Neural crest cell (in vitro differentiated cells): ENCODE results near the gene NBEAL2. TPM values are rescaled to one million over a fixed set of nuclear protein-coding genes. Genes with fewer than 3 reads are reported as not detected.

Source experiments
- DNase-seq: peaks from one replicate; pipeline ENCODE4 v3.0.0; 2021; ENCODE audit warnings: low read depth, mixed read lengths, low spot score
- H3K27ac Mint-ChIP-seq: one replicate; pipeline ENCODE4 v1.8.0; 2021; ENCODE audit warnings: mild to moderate bottlenecking, mixed read lengths; ENCODE audit not compliant: unreplicated experiment
- H3K27me3 Mint-ChIP-seq: 2 replicates; pipeline ENCODE4 v1.8.0; 2021; ENCODE audit warnings: low read depth, mild to moderate bottlenecking, mixed read lengths
- H3K36me3 Mint-ChIP-seq: 2 replicates; pipeline ENCODE4 v1.8.0; 2021; ENCODE audit warnings: low read depth, mild to moderate bottlenecking, mixed read lengths
- H3K4me1 Mint-ChIP-seq: 2 replicates; pipeline ENCODE4 v1.8.0; 2021; ENCODE audit warnings: mixed read lengths
- H3K4me3 Mint-ChIP-seq: one replicate; pipeline ENCODE4 v1.8.0; 2021; ENCODE audit warnings: mild to moderate bottlenecking, mixed read lengths
- H3K9me3 Mint-ChIP-seq: 2 replicates; pipeline ENCODE4 v1.8.0; 2021; ENCODE audit warnings: mixed read lengths
- total RNA-seq: library from RNA; stranded (reverse); gene quantifications from 2 replicates; pipeline ENCODE4 v1.2.1, GENCODE V29; 2021
- TF ChIP-seq, protein P1 (sequence below): fragments of 200-600 bp; sonication (generic); conservative IDR thresholded peaks from 2 replicates; pipeline ENCODE4 v1.5.0; 2021; ENCODE audit warnings: antibody characterized with exemption, mild to moderate bottlenecking

NBEAL2 gene
- total RNA-seq, 1 donor from 2014 or later, result 25.2 TPM

DNA sequence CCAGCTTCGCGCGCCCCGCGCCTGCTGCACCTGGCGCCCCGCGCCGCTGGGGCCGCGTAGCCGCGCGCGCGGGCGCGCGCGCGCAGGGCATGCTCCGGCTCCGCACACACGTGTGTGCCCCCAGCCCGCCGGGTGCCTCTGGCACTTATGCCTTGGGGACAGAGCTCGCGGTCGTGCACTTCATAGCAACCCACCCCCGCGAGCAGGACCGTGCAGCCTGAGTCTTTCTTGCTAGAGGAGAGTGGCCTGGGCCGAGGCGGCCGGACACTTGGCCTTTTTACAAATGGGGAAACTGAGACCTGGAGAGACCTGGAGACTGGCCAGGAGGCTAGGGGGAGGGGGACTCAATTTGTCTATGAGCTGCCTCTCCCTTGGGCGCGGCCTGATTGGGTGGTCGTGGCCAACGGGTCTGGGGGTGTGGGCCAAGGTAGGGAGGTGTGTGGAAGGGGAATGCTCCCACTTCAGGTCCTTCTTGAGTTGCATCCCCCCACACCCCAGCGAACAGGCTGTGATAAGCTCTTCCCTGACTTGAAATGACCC, 562 bp downstream of the NBEAL2 start:
- Mint-ChIP-seq H3K36me3 (peaks cover 2% of the 10 kb centered on the region), H3K27ac (no peak overlapping the region), H3K4me1 (peaks cover 29% of the 10 kb centered on the region), H3K9me3 (no peaks in the 10 kb centered on the region), H3K27me3 (no peaks in the 10 kb centered on the region), H3K4me3 (peak overlapping the region; percentile 83)
- TF ChIP-seq, protein P1, sequence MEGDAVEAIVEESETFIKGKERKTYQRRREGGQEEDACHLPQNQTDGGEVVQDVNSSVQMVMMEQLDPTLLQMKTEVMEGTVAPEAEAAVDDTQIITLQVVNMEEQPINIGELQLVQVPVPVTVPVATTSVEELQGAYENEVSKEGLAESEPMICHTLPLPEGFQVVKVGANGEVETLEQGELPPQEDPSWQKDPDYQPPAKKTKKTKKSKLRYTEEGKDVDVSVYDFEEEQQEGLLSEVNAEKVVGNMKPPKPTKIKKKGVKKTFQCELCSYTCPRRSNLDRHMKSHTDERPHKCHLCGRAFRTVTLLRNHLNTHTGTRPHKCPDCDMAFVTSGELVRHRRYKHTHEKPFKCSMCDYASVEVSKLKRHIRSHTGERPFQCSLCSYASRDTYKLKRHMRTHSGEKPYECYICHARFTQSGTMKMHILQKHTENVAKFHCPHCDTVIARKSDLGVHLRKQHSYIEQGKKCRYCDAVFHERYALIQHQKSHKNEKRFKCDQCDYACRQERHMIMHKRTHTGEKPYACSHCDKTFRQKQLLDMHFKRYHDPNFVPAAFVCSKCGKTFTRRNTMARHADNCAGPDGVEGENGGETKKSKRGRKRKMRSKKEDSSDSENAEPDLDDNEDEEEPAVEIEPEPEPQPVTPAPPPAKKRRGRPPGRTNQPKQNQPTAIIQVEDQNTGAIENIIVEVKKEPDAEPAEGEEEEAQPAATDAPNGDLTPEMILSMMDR, result no peak
- DNase-seq, result no peak

DNA sequence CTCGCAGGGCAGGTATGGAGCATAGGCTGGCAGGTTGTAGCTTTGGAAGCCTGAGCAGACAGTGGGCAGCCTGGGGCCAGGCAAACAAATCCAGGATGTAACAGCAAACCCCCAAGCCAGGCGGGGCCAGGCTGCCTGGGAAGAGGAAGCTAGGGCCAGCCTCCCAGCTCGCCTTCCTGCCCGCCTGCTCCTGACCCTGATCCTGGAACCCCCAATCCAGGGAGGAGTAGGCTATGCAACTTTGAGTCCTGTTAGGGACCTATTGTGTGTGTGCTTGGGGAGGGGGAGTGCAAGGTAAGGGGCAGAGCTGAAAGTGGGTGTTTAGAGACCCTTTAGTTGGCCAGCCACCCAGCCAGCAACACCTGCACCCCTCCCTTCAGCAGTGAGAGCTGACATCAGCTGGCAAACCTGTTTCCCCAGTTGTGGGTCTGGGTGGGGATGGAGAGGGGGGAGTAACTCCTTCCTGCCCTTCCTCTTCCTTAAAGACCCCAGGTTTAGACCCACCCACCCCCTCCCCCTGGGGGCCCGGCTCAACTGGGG, 2.5 kb downstream of the NBEAL2 start:
- peak overlapping the region; percentile 69 for H3K4me3 Mint-ChIP-seq
- no peak for DNase-seq

DNA sequence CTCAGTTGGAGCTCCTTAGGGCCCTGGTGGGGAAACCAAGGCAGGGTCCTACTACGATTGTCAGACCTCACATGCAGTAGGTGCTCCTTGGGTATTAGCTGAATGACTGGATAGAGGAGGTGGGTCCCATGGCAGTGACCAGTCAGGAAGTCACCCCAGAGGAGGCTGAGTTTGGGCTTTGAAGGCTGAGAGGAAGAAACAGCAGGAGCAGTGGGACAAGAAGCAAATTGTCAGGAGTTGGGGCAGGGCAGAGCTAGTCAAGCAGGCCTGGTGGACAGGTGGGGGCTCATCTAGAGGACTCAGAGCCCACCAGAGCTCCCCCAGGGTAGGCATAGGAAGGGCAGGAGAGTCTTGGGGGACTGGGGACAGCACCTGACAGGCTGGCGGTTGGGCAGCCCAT, 3.1 kb downstream of the NBEAL2 start:
- no peaks in the 10 kb centered on the region for H3K9me3 Mint-ChIP-seq
- H3K36me3 Mint-ChIP-seq, result no peaks in the 10 kb centered on the region
- TF ChIP-seq, protein P1, result no peak
- H3K4me1 Mint-ChIP-seq, result peaks cover 16% of the 10 kb centered on the region
- H3K27me3 Mint-ChIP-seq, result no peaks in the 10 kb centered on the region
- H3K4me3 Mint-ChIP-seq, result no peak overlapping the region
- H3K27ac Mint-ChIP-seq, result no peak overlapping the region
- no peak for DNase-seq

More for the DNA sequence above, 2.5 kb downstream of the NBEAL2 start:
- TF ChIP-seq, protein P1, result no peak
- H3K27ac Mint-ChIP-seq, result no peak overlapping the region
- peaks cover 21% of the 10 kb centered on the region for H3K4me1 Mint-ChIP-seq
- H3K9me3 Mint-ChIP-seq, result no peaks in the 10 kb centered on the region
- H3K27me3 Mint-ChIP-seq, result no peaks in the 10 kb centered on the region
- no peaks in the 10 kb centered on the region for H3K36me3 Mint-ChIP-seq

DNA sequence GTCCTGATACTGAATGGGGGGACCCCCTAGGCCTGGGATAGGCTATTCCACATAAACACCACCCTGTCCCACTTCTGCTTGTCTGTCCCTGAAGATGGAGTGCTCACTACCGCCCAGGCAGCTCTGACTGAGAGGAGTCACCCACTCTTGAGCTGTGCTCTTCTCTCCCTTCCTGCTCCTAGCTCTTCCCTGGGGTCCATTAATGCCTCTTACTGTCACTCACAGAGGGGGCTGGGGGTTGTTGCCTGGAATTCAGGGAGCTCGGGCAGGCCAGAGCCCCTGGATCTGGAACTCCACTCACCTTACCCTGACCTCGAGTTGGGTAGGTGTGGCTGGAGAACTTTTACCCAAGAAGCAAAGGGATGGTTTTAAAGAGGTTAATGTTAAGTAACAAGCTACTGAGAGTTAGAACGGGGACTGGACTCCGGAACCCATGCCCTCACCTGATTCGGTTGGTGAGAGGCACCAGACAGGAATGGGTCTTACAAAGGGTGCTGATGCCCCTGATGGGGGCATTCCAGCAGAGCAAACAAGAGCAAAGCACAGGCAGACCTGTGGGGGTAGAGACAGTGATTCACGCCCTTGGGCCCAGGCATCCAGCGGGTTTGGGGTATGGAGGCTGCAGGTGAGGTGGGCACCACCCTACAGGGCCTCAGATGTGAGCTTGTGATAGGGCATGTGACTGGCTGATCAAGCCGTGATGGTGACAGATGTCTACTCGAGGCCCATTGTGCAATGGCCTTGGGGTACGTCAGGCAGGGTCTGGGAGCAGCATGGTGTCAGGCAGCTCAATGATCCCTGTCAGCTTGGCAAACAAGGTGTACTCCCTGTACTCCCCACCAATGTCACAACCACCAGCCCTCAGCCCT, 5.4 kb downstream of the NBEAL2 start:
- Mint-ChIP-seq H3K9me3 (no peaks in the 10 kb centered on the region), H3K4me3 (no peak overlapping the region), H3K27me3 (no peaks in the 10 kb centered on the region), H3K27ac (no peak overlapping the region), H3K36me3 (no peaks in the 10 kb centered on the region), H3K4me1 (peaks cover 4% of the 10 kb centered on the region)
- no peak for DNase-seq
- TF ChIP-seq, protein P1, result no peak

DNA sequence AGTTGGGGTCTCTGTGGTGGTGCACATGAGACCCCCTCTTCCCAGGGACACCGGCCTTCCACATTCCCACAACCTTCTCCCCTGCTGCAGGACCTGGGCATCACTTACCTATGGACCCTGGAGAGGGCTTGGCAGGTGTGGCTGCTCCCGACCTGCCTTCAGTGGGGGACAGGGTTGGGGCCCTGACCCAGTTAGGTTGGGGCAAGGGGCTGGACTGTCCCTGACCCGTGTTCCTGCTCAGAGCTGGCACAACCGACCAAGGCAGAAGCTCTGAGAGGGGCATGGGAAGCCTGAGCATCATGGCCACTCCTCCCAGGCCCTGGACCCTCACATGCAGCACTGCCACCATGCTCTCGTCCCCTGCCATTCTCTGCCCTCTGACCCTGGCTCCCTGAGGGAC, 6.1 kb downstream of the NBEAL2 start:
- no peaks in the 10 kb centered on the region for H3K27me3 Mint-ChIP-seq
- no peak for DNase-seq
- no peak overlapping the region for H3K27ac Mint-ChIP-seq
- TF ChIP-seq, protein P1, result no peak
- no peaks in the 10 kb centered on the region for H3K36me3 Mint-ChIP-seq
- no peak overlapping the region for H3K4me3 Mint-ChIP-seq
- no peaks in the 10 kb centered on the region for H3K9me3 Mint-ChIP-seq
- H3K4me1 Mint-ChIP-seq, result peaks cover 4% of the 10 kb centered on the region
